ENCODE measurements around the gene TSHR.
"Not testable (repeated sequence)": the region's sequence is repeated elsewhere in the genome, so short reads cannot be mapped to it uniquely, and the experiment has no call there.

Gene TSHR

GRCh38 chr14:80933686-80934085 is 21.7 kb upstream of the TSHR start:
- in situ Hi-C loops (cut with HindIII; ENCODE audit: low pct_unique_long_range_greater_than_20kb, low sequenced_read_pairs) = no loop called here
- DNase-seq (ENCODE audit: low read depth in 1 of 2, low spot score in 1 of 2) = no peak
- TF ChIP-seq JUND (IDR thresholded peaks at IDR 0.05; ENCODE audit: low read depth) = no peak

DNA sequence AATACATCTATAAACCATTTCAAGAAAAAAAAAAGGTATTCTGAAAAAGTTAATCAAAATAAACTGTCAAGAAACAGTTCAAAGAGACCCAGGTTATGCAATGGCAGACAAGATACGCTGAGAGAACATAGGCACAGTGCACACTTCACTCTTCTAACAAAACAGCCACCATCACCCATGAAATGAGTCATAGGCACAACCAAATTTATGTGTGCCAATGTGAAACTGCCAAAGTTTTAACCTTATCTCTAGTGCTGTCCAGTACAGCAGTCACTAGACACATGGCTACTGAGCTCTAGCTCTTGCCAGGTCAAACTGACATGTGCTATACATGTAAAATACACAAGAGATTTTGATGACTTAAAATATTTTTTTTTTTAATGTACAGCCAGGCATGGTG is 15.3 kb upstream of the TSHR start:
- DNase-seq (ENCODE audit: low read depth in 1 of 2, low spot score in 1 of 2) = no peak
- TF ChIP-seq JUND (IDR thresholded peaks at IDR 0.05; ENCODE audit: low read depth) = no peak
- in situ Hi-C loops (cut with HindIII; ENCODE audit: low pct_unique_long_range_greater_than_20kb, low sequenced_read_pairs) = no loop called here

GRCh38 chr14:80941241-80942185 is 13.9 kb upstream of the TSHR start, which contains the start of gene CEP128:
TSS of gene CEP128 (minus strand) at chr14:80941738.
- in situ Hi-C loops (cut with HindIII; ENCODE audit: low pct_unique_long_range_greater_than_20kb, low sequenced_read_pairs) = no loop called here
- DNase-seq (ENCODE audit: low read depth in 1 of 2, low spot score in 1 of 2) = peak; percentile 74 to 99
- no peak for TF ChIP-seq JUND (IDR thresholded peaks at IDR 0.05; ENCODE audit: low read depth)

DNA sequence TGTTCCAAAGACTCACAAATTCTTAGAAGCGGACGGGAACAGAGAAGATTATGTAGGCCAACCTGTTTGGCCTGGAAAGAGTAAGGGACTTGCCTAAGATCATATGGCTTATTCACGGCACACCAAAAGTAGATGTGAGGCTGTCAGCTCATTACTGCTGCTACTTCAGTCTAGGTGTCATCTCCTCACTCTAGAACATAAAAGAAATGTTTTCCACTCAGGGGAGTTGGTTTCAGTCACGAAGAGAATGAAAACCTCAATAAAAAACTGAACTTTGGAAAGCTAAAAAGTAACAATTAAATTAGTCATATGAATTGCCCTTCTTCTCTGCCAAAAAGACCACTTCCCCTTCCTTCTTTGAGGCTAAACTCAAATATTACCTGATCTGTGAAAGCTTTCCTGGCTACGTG is 13.2 kb upstream of the TSHR start:
- in situ Hi-C loops (cut with HindIII; ENCODE audit: low pct_unique_long_range_greater_than_20kb, low sequenced_read_pairs) = no loop called here
- no peak for TF ChIP-seq JUND (IDR thresholded peaks at IDR 0.05; ENCODE audit: low read depth)
- DNase-seq (ENCODE audit: low read depth in 1 of 2, low spot score in 1 of 2) = peak in 1 of 2 experiments; percentile 69

DNA sequence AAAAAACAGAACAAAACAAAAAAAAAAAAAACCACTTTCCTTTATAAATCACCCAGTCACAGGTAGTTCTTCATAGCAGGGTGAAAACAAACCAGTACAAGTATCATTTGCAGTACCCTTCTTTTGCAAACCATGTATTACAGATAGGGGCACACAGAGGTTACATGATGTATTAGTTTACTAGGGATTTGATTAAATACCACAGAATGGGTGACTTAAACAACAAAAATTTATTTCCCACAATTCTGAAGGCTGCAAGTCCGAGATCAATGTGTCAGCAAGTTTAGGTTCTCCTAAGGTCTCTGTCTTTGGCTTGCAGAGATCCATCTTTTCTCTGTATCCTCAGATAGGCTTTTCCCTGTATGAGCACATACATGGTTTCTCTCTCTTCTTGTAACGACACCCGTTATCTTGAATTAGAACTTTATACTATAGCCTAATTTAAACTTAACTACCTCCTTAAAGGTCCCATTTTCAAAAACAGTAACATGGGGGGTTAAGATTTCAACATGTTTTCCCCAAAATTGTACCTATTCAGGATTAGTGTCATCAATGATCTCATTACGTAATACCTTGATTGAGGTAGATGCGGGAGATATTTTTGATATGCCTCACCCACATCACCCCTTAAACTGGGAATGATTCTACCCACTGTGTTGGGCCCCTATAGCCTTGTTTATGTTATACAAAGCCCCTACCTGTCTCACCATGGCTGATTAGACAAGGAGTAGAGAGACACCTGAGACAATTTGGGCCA is 10.4 kb upstream of the TSHR start:
- in situ Hi-C loops (cut with HindIII; ENCODE audit: low pct_unique_long_range_greater_than_20kb, low sequenced_read_pairs) = no loop called here
- no peak for DNase-seq (ENCODE audit: low read depth in 1 of 2, low spot score in 1 of 2)

GRCh38 chr14:80946187-80946586 is 9.2 kb upstream of the TSHR start:
- in situ Hi-C loops (cut with HindIII; ENCODE audit: low pct_unique_long_range_greater_than_20kb, low sequenced_read_pairs) = no loop called here
- DNase-seq (ENCODE audit: low read depth in 1 of 2, low spot score in 1 of 2) = no peak
- TF ChIP-seq JUND (IDR thresholded peaks at IDR 0.05; ENCODE audit: low read depth) = no peak

More for the DNA sequence above, 10.4 kb upstream of the TSHR start:
- no peak for TF ChIP-seq JUND (IDR thresholded peaks at IDR 0.05; ENCODE audit: low read depth)

GRCh38 chr14:80946797-80947196 is 8.6 kb upstream of the TSHR start:
- DNase-seq (ENCODE audit: low read depth in 1 of 2, low spot score in 1 of 2) = no peak
- in situ Hi-C loops (cut with HindIII; ENCODE audit: low pct_unique_long_range_greater_than_20kb, low sequenced_read_pairs) = no loop called here
- TF ChIP-seq JUND (IDR thresholded peaks at IDR 0.05; ENCODE audit: low read depth) = no peak

DNA sequence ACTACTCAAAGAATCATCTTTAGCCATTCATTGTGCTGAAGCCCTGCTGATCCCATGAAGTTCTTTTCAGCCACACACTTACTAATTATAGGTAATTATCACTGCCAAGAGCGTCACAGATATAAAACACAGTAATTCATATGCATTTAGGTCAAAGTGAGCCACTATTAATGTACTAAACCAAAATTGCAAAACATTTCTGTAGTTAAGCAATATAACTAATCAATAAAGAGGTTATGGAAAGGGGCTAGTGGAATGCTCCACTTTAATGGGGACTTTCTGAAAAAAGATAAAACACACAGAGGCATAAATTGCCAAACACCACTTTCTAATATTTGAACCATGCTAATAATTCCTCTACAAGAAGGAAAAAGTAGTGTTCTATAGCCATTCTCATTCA is 7.1 kb upstream of the TSHR start:
- in situ Hi-C loops (cut with HindIII; ENCODE audit: low pct_unique_long_range_greater_than_20kb, low sequenced_read_pairs) = no loop called here
- no peak for DNase-seq (ENCODE audit: low read depth in 1 of 2, low spot score in 1 of 2)
- TF ChIP-seq JUND (IDR thresholded peaks at IDR 0.05; ENCODE audit: low read depth) = no peak

GRCh38 chr14:80951491-80951890 is 3.9 kb upstream of the TSHR start:
- in situ Hi-C loops (cut with HindIII; ENCODE audit: low pct_unique_long_range_greater_than_20kb, low sequenced_read_pairs) = no loop called here
- TF ChIP-seq JUND (IDR thresholded peaks at IDR 0.05; ENCODE audit: low read depth) = no peak
- DNase-seq (ENCODE audit: low read depth in 1 of 2, low spot score in 1 of 2) = no peak

GRCh38 chr14:80953211-80953610 is 2.2 kb upstream of the TSHR start:
- DNase-seq (ENCODE audit: low read depth in 1 of 2, low spot score in 1 of 2); in situ Hi-C loops (cut with HindIII; ENCODE audit: low pct_unique_long_range_greater_than_20kb, low sequenced_read_pairs): not testable (repeated sequence)

DNA sequence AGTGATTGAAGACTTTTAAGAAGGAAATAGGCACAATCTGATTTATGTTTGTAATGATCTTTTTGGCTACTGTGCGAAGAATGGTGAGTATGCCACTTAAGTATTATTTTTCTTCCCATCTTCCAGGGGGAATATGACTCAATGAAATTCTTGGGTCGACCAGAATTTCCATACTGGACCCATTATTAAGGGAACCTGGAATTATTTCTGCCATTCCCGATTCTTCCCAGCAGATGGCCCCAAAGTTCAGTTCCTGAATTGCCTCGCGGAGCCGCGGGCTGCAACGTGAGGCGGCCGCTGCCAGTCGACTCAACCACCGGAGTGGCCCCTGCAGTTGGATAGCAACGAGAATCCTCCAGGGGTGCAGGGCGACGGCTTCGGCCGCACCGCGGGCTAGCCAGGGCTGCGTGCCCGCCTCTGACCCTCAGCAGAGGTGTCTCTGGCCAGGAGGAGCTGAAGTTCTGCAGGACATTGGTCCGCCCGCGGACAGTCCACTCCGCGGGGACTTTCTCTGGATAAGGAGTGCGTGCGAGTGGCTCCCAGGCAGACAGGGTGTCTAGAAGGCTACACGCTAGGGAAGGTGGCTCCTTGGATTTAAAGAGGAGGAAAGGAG is 628 bp upstream of the TSHR start:
- peak; percentile 63 to 85 for DNase-seq (ENCODE audit: low read depth in 1 of 2, low spot score in 1 of 2)
- no peak for TF ChIP-seq JUND (IDR thresholded peaks at IDR 0.05; ENCODE audit: low read depth)
- in situ Hi-C loops (cut with HindIII; ENCODE audit: low pct_unique_long_range_greater_than_20kb, low sequenced_read_pairs) = no loop called here

DNA sequence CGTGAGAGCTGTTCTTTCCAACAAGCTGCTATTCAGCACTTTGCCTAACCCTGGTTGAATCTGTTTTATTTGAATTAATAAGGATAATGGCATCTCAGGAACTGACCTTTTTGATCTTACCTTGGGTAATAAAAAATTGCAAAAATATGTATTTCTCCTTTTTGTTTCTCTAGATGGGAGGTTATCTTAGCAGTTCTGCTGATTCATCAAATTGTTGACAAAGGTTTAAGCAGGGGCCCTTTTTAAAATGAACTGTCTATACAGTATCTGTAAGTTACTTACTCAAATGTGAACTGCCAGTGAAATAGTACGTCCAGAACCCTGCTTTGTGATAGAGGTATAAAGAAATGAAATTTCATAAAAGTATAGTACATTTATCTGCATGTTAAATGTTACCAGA is 681 bp downstream of the TSHR start:
- no peak for TF ChIP-seq JUND (IDR thresholded peaks at IDR 0.05; ENCODE audit: low read depth)
- no peak for DNase-seq (ENCODE audit: low read depth in 1 of 2, low spot score in 1 of 2)
- in situ Hi-C loops (cut with HindIII; ENCODE audit: low pct_unique_long_range_greater_than_20kb, low sequenced_read_pairs) = no loop called here

- in situ Hi-C loops (cut with HindIII; ENCODE audit: low pct_unique_long_range_greater_than_20kb, low sequenced_read_pairs) = no loop called here
- DNase-seq (ENCODE audit: low read depth in 1 of 2, low spot score in 1 of 2) = no peak
- no peak for TF ChIP-seq JUND (IDR thresholded peaks at IDR 0.05; ENCODE audit: low read depth)
These were observed 1.5 kb downstream of the TSHR start for GRCh38 chr14:80956922-80957321.
